Nephron progenitor cell (in vitro differentiated cells): ENCODE data around the gene LRBA.

ENCODE experiments used
- DNase-seq: peaks from one replicate; pipeline ENCODE4 v3.0.0; 2021
- H3K27ac Mint-ChIP-seq: 2 replicates; pipeline ENCODE4 v1.8.0; 2021; ENCODE audit warnings: mild to moderate bottlenecking, moderate library complexity, mixed read lengths
- H3K27me3 Mint-ChIP-seq: 2 replicates; pipeline ENCODE4 v1.8.0; 2021; ENCODE audit warnings: mild to moderate bottlenecking, low read depth, mixed read lengths; ENCODE audit not compliant: poor library complexity
- H3K36me3 Mint-ChIP-seq: 2 replicates; pipeline ENCODE4 v1.8.0; 2021; ENCODE audit warnings: low read depth, mixed read lengths
- H3K4me1 Mint-ChIP-seq: 2 replicates; pipeline ENCODE4 v1.8.0; 2021; ENCODE audit warnings: mixed read lengths
- H3K4me3 Mint-ChIP-seq: 2 replicates; pipeline ENCODE4 v1.8.0; 2021; ENCODE audit warnings: mild to moderate bottlenecking, moderate library complexity, mixed read lengths
- H3K9me3 Mint-ChIP-seq: 2 replicates; pipeline ENCODE4 v1.8.0; 2021; ENCODE audit warnings: mild to moderate bottlenecking, moderate library complexity, mixed read lengths
- CTCF ChIP-seq: fragments of 200-600 bp; sonication (generic); IDR thresholded peaks from 2 replicates; pipeline ENCODE4 v1.5.0; 2021; ENCODE audit warnings: antibody characterized with exemption

The LRBA gene

GRCh38 chr4:150343796-150344195 is 671.3 kb downstream of the LRBA start:
- no peak for TF ChIP-seq CTCF
- H3K4me1 Mint-ChIP-seq, result peaks cover 7% of the 10 kb centered on the region
- DNase-seq, result no peak
- no peak overlapping the region for H3K4me3 Mint-ChIP-seq
- peaks cover 5% of the 10 kb centered on the region for H3K36me3 Mint-ChIP-seq
- no peaks in the 10 kb centered on the region for H3K9me3 Mint-ChIP-seq
- H3K27ac Mint-ChIP-seq, result no peak overlapping the region
- no peaks in the 10 kb centered on the region for H3K27me3 Mint-ChIP-seq

GRCh38 chr4:150342945-150343344 is 672.1 kb downstream of the LRBA start:
- H3K27me3 Mint-ChIP-seq, result no peaks in the 10 kb centered on the region
- peaks cover 5% of the 10 kb centered on the region for H3K36me3 Mint-ChIP-seq
- TF ChIP-seq CTCF, result no peak
- H3K27ac Mint-ChIP-seq, result no peak overlapping the region
- H3K4me3 Mint-ChIP-seq, result no peak overlapping the region
- H3K9me3 Mint-ChIP-seq, result no peaks in the 10 kb centered on the region
- peaks cover 14% of the 10 kb centered on the region for H3K4me1 Mint-ChIP-seq
- DNase-seq, result no peak

GRCh38 chr4:150337734-150338133 is 677.4 kb downstream of the LRBA start:
- Mint-ChIP-seq H3K27me3 (no peaks in the 10 kb centered on the region), H3K4me1 (peaks cover 11% of the 10 kb centered on the region), H3K9me3 (no peaks in the 10 kb centered on the region), H3K36me3 (no peaks in the 10 kb centered on the region), H3K27ac (no peak overlapping the region), H3K4me3 (no peak overlapping the region)
- TF ChIP-seq CTCF, result no peak
- DNase-seq, result no peak

- H3K4me3 Mint-ChIP-seq, result no peak overlapping the region
- H3K9me3 Mint-ChIP-seq, result no peaks in the 10 kb centered on the region
- no peaks in the 10 kb centered on the region for H3K27me3 Mint-ChIP-seq
- no peak for DNase-seq
- no peak for TF ChIP-seq CTCF
- no peaks in the 10 kb centered on the region for H3K36me3 Mint-ChIP-seq
- peaks cover 11% of the 10 kb centered on the region for H3K4me1 Mint-ChIP-seq
- no peak overlapping the region for H3K27ac Mint-ChIP-seq
Measured at GRCh38 chr4:150336676-150337412, 678.2 kb downstream of the LRBA start.

- Mint-ChIP-seq H3K36me3 (no peaks in the 10 kb centered on the region), H3K9me3 (no peaks in the 10 kb centered on the region), H3K27ac (no peak overlapping the region), H3K4me3 (no peak overlapping the region), H3K4me1 (peaks cover 4% of the 10 kb centered on the region), H3K27me3 (no peaks in the 10 kb centered on the region)
- no peak for DNase-seq
- TF ChIP-seq CTCF, result no peak
Measured at GRCh38 chr4:150332961-150333360, 682.1 kb downstream of the LRBA start.

- no peaks in the 10 kb centered on the region for H3K4me1 Mint-ChIP-seq
- H3K27me3 Mint-ChIP-seq, result no peaks in the 10 kb centered on the region
- no peaks in the 10 kb centered on the region for H3K9me3 Mint-ChIP-seq
- no peak for DNase-seq
- TF ChIP-seq CTCF, result no peak
- H3K4me3 Mint-ChIP-seq, result no peak overlapping the region
- no peaks in the 10 kb centered on the region for H3K36me3 Mint-ChIP-seq
- H3K27ac Mint-ChIP-seq, result no peak overlapping the region
Measured at GRCh38 chr4:150332086-150332485, 683.0 kb downstream of the LRBA start.
